Erythroblast (primary cell): ENCODE data around the gene ECSCR.

Experiments
- GATA1 ChIP-seq: IDR thresholded peaks from 2 replicates; pipeline ENCODE4 v1.6.1; 2011; ENCODE audit warnings: low read depth, mild to moderate bottlenecking, control low read depth, low read length, moderate library complexity
- POLR2A ChIP-seq: IDR thresholded peaks from 2 replicates; pipeline ENCODE4 v1.6.1; 2011; ENCODE audit warnings: mild to moderate bottlenecking, low read length

GRCh38 chr5:139473105-139473504, 10.6 kb upstream of the ECSCR start:
- TF ChIP-seq POLR2A (no peak), GATA1 (no peak)
